UCSD-AML1 (cell line): Measurements from ENCODE around the gene OBSL1.

Source experiments
- DNase-seq: peaks from one replicate; lab custom pipeline; 2025; ENCODE audit not compliant: unreplicated experiment; lab: John Stamatoyannopoulos, UW

Gene OBSL1

DNA sequence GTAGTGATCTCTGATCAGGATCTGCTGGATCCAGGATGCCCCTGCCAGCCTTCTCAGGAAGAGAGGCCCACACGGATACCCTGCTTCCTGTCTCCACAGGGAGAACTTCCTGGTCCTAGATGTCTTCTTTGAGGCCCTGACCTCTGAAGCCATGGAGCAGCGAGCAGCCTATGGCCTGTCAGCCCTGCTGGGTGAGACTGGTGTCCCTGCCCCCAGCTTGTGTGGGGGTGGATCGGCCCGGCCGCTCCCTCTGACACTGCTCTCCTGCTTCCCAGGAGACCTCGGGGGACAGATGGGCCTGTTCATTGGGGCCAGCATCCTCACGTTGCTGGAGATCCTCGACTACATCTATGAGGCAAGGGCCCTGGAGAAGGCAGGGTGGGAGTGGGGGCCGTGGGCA lies 34.4 kb downstream of the OBSL1 start:
- DNase-seq: no peak

DNA sequence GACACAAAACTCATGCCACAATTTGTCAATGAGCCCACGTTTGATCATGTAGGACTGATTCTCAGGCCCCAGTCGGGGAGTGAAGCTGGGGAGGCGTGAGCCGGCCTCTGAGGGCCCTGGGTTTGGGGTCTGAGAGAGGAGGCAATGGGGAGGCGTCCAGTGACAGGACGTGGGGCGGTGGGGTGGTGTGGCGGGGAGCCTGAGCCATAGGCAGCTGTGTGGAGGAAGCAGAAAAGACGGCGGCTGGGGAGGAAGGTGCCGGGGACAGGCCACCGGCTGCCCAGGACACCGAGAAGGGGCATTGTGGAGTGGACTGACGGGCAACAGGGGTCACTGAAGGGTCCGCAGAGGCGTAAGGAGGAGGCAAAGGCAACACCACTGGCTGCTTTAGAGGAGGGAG lies 34.9 kb downstream of the OBSL1 start:
- no peak for DNase-seq

DNA sequence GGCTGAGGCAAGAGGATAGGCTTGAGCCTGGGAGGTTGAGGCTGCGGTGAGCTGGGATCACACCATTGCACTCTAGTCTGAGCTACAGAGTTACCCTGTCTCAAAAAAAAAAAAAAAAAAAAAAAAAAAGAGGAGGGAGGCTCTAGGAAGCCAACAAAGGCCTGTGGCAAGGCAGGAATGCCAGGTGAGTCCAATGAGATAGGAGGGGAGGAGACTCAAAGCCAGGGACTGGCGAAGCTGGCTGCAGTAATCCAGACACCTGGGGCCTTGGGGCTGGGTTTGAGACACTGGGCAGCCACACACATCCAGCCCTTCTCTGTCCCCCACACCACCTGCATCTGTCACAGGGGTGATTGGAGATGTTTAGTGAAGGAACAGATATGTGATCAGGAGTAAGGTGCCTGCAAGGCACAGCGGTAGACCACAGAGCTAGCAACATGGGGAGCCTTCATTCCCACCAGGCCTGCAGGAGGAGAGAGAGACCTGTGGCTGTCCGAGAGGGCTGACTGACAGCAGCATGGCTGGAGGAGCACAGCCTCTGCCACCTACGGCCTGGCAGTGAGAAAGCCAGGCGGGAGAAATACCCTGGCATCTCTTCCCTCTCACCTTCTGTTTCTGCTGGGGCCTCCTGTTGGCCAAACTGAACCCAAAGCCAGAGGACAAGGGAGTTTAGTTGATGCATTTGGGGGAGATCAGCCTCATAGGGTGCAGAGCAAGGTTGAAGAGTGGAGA lies 37.2 kb downstream of the OBSL1 start:
- no peak for DNase-seq

DNA sequence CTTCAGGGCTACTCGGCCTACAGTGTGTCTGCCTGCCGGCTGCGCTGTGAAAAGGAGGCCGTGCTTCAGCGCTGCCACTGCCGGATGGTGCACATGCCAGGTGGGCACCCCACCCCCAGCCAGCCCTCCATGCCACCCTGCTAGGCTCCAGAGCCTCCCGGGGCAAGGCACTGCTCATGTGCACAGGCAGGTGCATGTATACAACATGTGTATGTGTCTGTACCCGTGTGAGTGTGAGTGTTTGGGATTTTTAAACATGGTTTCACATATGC lies 39.0 kb downstream of the OBSL1 start:
- no peak for DNase-seq

DNA sequence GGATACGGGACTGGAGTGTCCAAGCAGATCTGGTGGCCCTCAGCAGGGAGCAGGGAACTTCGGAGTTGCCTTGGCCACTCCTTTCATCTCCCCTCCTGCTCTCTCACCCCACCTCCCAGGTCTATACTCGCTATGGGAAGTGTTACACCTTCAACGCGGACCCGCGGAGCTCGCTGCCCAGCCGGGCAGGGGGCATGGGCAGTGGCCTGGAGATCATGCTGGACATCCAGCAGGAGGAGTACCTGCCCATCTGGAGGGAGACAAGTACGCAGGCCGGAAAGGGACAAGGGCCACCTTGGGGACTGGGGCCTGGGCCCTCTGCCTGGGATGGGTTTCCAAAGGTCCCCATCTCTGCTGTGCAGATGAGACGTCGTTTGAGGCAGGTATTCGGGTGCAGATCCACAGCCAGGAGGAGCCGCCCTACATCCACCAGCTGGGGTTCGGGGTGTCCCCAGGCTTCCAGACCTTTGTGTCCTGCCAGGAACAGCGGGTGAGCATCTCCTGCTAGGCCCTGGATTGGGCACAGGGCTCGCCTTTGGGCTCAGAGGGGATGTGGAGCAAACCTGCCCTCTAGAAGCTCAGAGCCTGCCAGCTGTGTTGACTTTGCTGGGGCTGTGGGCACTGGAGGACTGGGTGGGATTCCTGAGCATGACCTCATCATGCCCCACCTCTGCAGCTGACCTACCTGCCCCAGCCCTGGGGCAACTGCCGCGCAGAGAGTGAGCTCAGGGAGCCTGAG lies 39.5 kb downstream of the OBSL1 start:
- no peak for DNase-seq

DNA sequence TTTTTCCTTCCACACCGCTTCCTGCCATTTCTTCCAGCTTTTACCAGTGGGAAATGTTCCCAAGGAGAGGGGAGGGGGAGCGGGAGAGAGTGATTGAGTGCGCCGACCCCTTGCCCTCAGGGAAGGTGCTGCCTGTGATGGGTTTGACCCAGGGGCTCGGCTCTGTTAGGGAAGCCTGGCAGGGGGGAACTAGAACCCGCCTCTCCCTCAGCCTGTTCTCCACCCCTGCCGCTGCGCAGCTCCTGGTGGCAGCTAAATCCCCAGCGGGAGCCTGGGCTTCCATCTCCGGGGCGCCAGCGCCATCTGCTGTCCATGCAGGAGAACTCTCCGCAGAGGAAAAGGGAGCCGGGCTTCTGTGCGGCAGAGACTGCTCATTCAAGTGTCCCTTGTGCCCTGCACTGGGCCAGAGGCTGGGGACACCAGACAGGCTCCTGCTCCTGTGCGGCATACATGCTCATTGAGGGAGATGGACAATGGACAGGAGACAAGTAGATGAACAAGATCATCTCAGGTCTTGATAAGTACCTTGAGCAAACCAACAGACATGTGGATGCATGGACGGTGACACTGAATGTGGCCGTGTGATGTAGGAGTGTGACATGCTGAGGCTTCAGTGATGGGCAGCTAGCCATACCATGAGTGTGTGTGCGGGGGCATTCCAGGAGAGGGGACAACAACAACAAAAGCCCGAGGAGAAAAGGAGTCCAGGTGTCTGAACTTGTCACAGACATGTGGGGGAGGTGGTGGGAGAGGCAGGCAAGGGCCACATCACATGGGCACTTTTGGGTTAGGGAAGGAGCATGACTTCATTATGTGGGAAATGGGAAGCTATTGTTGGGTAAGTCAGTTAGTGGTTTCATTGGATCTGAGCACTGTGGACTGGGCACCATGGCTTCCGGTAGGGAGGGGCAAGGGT lies 41.0 kb downstream of the OBSL1 start:
- peak; percentile 84 for DNase-seq

DNA sequence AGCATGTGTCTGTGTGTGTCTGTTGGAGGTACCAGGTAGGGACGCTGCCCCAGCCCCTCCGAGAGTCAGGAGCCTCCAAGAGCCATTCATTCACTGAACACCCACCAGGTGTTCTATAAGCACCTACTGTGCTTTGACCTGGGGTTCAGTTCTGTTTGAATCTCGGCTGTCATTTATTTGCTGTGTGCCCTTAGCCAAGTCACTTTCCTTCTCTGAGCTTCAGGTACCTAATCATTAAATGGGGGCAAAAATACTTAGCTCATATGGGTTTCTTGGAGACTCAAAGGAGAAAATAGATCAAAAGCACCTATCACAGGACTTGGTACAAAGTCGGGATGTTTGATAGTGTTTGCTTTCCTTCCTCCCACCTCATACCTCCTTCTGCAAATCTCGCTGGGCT lies 43.9 kb downstream of the OBSL1 start:
- no peak for DNase-seq

DNA sequence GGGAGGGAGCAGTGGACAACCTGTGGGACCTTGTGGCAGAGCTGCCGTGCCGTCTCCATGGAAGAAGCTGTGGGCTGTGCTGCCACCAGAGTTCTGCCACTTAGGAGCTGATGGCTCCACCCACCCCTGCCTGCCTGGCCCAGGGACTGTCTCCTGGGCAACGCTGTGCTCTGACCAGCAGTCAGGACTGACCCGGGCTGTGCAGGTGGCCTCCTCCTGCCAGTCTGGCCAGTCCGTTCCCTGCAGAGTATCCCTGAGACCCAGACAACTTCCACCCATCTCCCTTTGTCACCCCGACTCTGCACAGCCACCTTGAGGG lies 44.3 kb downstream of the OBSL1 start:
- DNase-seq: no peak

DNA sequence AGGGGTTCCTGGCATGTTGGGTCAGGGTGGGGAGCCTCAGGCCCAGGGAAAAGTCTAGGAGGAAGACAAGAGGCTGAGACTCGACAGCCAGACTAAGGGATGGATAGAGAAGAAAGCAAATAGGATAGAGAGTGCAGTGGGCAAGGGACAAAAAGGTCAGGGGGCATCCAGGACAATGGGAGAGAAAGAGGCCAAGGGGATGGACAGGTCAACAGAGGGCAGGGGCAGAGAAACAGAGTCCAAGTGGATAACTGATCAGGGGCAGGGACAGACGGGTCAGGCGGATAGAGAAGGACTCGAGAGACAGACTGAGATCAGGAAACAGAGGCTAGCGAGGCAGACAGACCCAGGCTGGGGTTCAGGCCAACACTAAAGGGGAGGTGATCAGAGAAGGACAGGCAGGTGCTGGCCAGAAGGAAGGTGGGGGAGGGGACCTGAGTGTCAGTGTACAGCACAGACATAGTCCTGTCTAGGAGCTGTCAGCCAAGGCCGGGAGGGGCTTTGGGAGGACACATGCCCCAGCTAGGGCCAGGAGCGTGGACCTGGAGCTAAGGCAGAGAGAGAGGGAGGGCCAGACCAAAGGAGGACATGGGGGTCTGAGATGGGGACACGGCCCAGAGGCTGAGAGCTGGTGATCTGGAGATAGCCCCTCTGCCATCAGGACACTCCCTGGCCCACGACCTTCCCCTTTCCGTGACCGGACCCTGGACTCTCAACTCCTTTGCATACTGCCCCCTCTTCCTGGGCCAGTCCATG lies 44.8 kb downstream of the OBSL1 start:
- DNase-seq: no peak

DNA sequence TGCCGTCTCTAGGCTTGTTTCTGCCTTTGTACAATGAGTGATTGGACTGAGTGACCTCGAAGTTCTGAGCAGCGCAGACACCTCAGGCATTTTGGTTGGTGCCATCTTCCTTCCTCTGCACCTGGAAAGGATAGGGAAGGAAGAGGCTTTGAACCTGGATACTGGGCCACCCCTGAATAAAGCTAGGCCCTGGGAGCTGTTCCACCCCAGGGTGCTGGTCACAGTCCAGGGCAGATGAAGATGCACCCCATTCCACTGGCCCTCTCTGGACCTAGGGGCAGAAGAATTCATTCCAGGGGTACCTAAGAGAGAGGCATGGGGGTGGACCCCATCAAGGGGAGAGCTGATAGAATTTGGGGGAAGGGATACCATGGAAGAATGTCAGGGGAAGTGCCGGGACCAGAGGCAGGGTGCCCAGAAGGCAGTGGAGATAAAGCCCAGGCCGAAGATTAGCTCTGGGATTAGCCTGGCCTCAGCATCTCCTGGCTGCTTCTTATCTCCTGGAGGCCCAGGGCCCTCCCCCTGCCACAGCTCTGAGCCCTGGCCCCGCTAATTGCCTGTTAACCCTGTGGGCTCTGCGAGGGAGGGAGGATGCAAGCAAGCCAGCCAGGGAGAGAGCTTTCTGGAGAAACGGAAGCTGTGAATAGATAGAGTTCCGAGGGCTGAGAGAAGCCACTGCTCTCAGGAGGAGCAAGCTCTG lies 45.7 kb downstream of the OBSL1 start:
- DNase-seq: peak; percentile 17

DNA sequence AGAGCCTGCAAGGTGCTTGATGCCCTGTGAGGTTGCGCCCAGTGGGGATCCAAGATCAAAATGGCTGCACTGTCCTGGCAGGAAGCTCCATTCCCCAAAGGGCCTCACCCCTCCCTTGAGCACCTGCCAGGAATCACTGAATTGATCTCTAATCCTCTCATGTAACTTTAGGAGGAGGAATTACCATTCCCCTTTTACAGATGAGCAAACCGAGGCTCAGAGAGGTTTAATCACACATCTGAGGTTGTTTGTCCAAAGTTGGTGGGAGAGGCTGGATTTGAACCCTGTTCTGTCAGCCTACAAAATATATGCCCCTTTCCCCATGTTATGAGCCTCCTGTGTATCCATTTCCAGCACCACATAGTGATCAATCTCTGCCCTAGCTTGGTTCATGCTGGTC lies 46.5 kb downstream of the OBSL1 start:
- no peak for DNase-seq

DNA sequence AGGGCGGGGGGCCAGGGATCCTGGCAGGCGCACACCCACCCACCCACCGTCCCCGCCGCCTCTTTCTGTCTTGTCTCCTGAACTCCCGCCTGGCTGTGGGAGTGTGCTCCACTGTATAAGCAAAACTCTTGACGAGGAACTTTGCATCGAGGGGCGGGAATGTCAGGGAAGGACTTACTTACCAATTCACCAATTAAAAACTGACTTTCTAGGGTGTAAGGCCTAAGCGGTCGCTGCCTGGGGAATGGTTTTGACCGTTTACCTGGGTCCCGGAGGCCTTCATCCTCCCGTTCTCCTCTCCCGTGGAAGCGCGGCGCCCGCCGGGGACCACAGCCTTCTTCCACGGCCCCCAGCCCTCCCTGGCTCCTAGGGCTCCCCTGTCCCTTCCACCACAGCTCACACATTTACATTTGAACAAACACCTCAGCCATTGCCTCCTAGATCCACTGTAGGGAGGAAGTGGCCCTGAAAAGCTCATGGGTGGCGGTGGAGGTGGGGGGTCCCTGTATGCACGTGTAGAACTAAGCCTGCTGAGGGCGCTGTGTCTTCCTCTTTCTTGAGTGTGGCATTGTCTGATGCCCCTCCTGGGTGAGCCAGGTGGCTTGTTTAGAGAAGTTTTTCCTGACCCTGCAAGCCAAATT lies 48.2 kb downstream of the OBSL1 start:
- no peak for DNase-seq

DNA sequence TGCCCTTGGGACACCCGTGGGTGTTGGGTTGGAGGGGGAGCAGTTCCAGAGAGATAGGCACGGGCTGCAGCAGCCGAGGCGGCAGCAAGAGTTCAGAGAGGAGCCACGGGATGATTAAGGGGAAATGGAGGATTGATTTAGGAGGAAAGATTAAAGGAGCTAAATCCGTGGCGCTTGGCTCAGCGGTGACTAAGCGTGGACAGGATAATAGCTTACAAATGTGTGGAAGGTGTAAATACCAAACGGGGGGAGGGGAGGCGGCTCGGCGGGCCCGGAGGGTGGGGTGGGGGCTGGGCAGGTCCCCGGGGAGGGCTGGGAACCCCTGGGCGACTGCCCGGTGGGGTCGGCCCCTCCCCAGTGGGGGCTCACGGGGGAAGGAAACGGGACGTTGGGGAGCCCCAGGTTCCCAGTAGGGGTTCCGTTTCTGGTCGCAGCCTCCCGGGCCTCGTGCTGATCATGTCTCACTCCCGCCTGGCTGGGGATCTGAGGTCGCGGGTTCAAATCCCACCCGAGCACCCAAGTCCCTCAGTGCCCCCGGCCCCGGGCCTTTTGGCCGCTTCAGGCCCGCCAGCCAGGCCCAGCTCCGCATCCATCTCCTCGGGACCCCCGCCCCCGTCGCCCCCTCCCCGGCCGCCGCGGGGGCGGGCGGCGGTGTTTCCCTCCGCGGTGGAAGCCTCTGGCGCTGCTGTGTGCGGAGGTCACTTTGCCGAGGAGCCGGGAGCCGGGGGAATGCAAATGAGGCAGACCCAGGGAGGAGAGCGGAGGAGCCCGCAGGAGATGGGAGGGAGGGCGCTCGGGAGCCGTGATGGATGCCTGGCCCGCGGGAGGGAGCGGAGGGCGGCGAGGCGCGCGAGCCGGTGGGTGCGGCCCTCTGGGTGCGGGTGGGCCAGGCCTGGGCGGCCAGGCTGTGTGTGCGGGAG lies 49.0 kb downstream of the OBSL1 start:
- DNase-seq: no peak

DNA sequence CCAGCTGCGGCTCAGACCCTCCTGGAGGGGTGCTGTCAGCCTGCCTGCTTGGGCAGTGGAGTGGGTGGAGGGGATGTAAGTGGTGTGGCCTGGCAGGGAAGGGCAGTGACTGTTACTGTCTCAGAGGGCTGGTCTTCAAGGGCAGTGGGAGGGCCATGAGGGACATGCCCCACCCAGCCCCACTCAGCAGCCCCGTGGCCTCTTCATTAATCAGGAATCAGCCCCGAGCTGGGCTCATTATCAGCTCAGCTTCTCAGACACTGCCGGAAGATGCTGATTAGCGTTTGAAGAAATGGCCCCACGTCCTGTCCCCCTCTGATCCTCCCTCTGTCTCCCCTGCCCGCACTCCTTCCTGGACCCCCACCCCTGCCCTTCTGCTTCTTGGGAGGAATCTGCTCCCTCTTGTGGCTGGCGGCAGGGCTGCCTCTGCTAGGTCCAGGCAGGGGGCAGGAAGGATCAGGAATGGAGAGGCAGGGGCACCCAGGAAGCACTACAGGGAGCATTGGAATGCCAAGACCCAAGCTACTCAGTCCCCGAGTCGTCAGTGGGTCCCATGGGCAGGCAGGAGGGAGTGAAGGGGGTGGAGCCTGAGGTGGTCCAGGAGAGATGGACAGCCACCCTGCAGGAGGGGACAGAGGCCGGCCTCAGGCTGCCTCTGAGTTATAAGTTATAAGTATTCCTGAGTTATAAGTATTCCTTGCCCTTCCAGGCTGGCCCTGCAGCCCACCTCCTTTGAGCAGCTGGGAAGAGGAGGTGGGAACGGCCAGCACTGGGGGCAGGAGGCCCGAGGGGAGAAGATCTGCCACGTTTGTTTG lies 50.1 kb downstream of the OBSL1 start:
- DNase-seq: peak; percentile 58

DNA sequence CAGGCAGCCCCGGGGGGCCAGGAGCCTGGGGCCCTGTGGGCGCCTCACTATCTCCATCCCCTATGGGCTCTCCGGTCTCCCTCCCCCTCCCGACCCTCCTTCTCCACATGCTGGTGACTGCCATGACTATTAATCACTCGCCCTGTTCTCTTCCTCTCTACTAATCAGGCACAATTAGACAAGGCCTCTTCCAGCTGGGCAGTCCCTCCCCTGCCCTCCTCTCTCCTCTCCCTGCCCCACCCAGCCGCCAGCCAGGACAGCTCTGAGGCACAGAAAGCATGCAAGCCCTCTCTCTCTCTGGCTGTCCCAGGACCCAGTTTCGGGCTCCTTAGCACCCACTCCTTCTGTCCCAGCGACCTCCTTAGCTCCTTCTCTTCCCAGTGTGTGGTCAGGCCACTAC lies 51.3 kb downstream of the OBSL1 start:
- no peak for DNase-seq

DNA sequence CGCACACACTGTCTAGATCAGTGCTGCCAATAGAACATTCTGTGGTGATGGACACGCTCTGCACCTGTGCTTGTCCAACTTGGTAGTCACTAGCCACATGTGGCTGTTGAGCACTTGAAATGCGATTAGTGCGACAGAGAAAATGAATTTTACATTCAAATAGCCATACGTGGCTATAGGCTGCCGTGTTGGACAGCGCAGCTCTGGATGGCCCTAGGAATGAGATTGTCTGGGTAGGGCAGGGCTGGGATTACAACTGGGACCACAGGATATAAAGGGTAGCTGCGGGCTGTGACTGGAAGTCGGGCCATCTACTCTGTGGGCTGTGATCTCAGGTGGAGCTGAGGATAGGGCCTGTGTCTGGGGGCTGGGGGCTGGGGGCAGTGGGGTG lies 51.8 kb downstream of the OBSL1 start:
- no peak for DNase-seq

DNA sequence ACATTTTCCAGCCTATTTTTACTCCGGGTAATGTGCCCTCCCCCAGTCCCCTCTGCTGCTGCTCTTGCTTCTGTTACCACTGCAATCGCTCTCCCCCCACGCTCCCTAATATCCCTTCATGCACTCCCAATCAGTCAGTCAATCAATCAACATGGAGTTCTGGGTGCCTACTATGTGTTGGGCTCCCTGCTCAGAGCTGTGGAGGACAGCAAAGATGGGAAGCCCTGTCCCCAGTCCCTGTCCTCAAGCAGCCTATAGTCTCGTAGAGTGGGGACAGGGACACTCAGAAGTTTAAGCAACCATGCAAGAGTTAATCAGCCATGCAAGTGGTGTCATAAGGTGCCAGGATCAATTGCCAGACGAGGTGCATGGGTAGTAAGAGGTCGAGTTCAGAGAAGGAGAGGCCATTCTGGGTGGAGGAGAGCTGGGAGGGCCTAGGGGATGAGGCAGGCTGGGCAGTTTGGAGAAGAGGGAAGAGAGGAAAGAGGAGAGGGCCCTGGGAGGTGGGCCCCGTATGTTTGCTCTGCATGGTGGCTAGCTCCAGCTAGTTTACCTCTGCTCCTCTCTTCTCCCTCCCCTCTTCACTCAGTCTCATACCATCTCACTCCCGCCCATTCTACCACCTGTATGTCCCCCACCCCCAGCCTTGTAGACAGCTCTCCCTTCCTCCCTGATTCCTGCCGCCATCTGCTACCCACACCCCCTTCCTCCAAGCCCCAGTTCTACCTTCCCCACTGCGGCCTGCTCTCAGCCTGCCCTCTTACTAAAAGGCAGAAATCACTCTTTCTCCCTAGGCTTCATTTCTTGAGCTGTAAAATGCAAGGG lies 53.2 kb downstream of the OBSL1 start:
- DNase-seq: no peak

DNA sequence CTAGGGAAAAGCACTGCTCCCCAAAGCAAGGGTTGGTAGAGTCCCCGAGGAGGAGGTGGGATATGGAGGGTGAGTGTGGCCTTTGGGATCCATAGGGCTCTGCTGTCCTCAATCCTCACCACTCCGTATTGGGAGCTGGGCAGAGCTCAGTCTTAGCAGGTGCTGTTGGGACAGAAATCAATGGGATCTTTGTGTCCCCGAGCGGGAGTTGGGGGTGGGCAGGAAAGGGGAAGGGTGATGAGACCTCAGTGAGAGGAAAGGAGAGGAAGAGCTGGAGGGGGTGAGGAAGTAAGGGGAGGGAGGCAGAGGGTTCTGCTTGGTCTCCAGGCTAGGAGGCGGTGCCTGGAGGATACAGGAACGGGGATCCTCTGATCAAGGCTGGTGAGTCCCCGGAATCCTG lies 54.5 kb downstream of the OBSL1 start:
- DNase-seq: no peak
